Measurements from ENCODE around the gene GSDME.

Gene GSDME

DNA sequence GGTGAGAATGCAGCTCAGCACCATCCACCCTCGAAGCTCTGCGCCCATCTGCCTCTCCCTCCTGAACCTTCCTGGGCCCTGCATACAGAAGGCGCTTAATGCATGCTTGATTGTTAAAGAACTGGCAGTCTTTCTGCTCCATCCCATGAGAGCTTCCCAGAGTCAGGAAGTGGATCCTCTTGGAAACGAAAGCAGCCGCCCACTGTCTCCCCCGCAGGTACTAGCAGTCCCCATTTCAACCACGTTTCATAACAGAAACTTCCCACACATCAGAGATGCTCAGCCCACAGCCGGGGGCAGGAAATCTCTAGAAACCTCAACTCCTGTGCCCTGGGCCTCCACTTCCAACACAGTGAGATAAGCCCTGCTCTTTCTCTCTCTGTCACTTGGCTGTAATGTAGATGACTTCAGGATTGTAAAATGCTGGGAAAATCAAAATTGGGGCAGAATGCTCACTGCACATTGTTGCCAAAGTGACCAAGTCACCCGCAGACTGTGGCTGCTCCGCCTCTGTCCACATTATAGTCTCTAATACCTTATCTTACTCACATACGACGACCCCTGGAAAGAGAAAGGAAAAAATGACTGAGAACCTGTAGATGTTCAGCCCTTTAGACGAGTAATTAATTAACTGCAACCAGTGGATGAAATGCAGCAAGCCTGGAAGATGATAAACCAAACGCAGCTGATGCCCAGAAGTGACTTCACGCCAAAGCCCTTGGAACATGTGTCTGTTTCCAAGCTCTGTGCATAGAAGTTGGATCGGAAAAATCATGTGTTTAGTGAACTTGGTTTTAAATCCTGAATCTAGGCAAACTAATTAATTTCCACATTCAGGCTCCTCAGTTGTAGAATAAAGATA is 28.5 kb downstream of the GSDME start:
- TF ChIP-seq, protein P1, sequence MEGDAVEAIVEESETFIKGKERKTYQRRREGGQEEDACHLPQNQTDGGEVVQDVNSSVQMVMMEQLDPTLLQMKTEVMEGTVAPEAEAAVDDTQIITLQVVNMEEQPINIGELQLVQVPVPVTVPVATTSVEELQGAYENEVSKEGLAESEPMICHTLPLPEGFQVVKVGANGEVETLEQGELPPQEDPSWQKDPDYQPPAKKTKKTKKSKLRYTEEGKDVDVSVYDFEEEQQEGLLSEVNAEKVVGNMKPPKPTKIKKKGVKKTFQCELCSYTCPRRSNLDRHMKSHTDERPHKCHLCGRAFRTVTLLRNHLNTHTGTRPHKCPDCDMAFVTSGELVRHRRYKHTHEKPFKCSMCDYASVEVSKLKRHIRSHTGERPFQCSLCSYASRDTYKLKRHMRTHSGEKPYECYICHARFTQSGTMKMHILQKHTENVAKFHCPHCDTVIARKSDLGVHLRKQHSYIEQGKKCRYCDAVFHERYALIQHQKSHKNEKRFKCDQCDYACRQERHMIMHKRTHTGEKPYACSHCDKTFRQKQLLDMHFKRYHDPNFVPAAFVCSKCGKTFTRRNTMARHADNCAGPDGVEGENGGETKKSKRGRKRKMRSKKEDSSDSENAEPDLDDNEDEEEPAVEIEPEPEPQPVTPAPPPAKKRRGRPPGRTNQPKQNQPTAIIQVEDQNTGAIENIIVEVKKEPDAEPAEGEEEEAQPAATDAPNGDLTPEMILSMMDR (conservative IDR thresholded peaks at IDR 0.05; ENCODE audit: low read depth, low read length), result no peak
- peak; percentile 38 for DNase-seq (ENCODE audit: low read depth)

DNA sequence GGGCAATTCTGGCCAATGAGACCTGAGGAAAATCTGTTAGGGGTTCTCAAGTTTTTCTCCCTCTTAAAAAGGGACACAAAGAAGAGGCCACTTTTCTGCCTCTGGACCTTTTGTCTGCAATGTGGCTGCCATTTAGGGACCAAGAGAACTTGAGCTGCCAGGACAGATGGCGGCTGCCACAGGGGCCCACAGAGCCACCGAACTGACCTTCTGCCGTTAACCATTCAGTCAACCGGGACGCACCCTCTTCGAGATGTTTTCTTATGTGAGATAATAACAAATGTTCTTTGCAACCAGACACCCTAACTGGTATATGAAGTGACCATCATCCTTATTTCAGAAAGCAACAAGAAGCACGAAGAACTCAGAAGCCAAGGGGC is 29.2 kb downstream of the GSDME start:
- H3K4me3 ChIP-seq (ENCODE audit: low read length), result no peak overlapping the region
- no peak for DNase-seq (ENCODE audit: low read depth)
- TF ChIP-seq, protein P1 (conservative IDR thresholded peaks at IDR 0.05; ENCODE audit: low read depth, low read length), result no peak

More for the DNA sequence above, 28.5 kb downstream of the GSDME start:
- no peak overlapping the region for H3K4me3 ChIP-seq (ENCODE audit: low read length)

DNA sequence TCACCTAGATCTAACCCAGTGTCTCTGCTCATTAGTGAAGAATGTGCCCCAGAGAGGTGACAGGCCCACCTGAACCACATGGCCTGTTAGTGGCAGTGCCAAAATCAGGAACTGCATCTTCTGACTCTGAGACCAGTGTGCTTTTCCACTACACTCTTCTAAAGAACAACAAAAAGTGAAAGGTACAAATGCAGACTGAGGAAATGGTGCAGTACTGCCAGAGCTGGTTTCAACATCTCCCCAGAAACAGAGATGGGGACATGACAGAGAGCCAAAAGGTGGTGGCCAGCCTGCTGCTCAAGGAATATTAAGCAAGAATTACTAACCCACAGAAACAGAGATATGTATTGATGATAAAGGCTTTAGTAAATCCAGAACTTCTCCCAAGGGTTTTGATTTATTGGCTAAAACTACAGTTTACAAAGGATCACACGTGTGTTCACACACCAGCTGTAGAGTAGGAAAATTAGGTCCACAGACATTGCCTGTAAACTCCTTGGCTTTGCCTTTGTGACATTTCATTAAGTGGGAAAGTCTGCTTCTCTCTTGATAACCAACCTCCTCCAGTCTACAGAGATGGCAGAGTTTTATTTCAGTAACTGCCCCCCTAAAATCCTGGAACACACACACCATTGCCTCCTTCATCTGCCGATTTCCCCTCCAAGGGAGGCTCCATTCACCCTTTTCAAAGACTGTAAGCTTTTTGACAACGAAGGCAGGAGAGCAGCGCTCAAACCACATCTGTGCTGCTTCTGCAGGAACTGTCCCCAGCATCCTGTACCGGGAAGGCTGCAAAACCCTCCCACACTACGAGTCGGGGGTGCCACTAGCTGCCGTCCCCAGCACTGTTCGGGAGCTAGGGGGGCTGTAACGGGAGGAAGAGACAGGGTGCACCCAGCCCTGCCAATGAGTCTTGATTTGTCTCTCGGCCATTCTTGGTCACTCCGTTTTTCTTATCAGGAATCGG is 29.8 kb downstream of the GSDME start:
- no peak for DNase-seq (ENCODE audit: low read depth)

DNA sequence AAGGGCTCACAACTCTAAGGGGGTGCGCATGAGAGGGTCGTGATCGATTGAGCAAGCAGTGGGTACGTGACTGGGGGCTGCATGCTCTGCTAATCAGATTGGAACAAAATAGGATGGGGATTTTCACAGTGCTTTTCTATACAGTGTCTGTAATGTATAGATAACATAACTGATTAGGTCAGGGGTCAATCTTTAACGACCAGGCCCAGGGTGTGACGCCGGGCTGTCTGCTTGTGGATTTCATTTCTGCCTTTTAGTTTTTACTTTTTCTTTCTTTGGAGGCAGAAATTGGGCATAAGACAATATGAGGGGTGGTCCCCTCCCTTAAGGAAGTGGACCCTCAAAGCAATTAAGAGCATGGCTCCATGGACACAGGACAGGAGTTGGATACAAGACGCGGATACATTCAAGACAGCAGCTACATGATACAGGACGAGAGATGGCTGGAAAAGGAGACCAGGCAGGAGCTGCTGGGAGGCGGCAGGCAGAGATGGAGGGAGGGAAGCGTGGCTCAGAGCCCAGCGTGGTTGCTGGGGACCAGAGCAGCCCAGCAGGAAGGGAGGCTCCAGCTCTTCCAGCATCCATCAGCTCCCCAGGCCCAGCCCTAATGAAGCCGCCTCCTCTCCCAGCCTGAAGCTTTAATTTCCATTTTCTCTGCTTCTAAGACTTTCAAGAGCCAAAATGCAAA is 31.6 kb downstream of the GSDME start:
- H3K4me3 ChIP-seq (ENCODE audit: low read length), result no peak overlapping the region
- no peak for DNase-seq (ENCODE audit: low read depth)
- TF ChIP-seq, protein P1 (conservative IDR thresholded peaks at IDR 0.05; ENCODE audit: low read depth, low read length), result no peak

More for the DNA sequence above, 29.8 kb downstream of the GSDME start:
- no peak overlapping the region for H3K4me3 ChIP-seq (ENCODE audit: low read length)
- TF ChIP-seq, protein P1 (conservative IDR thresholded peaks at IDR 0.05; ENCODE audit: low read depth, low read length), result no peak

DNA sequence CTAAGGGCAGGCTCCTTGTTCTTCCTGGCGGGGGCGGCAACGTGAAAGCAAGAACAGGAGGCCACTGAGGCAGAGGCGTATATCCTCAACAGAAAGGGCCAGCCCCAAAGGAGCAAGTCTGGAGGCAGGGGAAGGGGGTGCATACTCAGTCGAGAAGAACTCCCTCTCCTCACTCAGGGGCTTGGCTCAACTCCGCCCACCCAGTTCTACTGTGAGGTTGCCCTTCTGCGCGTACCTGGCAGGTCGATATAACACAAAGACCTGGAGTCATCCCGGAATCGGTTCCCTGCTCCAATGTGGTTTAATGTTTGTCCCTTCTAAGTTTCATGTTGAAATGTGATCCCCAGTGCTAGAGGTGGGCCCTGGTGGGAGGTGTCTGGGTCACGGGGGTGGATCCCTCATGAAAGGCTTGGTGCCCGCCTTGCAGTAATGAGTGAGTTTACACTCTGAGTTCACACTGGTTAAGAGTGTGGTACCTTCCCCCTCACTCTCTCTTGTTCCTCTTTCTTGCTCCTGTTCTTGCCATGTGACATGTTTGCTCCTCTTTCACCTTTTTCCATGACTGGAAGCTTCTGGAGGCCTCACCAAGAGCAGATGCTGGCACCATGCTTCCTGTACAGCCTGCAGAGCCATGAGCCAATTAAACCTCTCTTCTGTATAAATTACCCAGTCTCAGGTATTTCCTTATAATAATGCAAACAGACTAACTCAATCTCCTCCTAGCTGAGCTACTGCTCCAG is 32.6 kb downstream of the GSDME start:
- no peak for DNase-seq (ENCODE audit: low read depth)
- H3K4me3 ChIP-seq (ENCODE audit: low read length), result no peak overlapping the region
- TF ChIP-seq, protein P1 (conservative IDR thresholded peaks at IDR 0.05; ENCODE audit: low read depth, low read length), result no peak

DNA sequence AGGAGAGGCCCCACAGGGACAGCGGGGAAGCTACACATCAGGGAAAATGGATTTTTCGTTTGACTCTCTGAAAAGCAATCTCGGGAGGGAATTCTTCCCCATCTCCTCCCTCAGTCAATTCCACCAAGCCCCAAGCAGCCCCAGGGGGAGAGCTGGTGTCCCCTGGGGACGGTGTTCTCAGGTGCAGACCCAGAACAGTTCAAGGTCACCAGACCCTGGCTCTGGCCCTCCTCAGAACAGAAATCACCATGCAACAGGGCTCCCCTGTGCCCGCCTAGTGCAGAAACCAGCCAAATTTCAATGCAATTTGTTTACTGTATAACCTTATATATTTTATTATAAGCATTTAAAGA is 34.1 kb downstream of the GSDME start:
- TF ChIP-seq, protein P1 (conservative IDR thresholded peaks at IDR 0.05; ENCODE audit: low read depth, low read length), result no peak
- DNase-seq (ENCODE audit: low read depth), result no peak
- H3K4me3 ChIP-seq (ENCODE audit: low read length), result no peak overlapping the region

Measured in retinal pigment epithelial cell (primary cell).